ENCODE data around the gene AP1S3.
"Not testable (repeated sequence)": the region's sequence is repeated elsewhere in the genome, so short reads cannot be mapped to it uniquely, and the experiment has no call there.

Gene AP1S3

DNA sequence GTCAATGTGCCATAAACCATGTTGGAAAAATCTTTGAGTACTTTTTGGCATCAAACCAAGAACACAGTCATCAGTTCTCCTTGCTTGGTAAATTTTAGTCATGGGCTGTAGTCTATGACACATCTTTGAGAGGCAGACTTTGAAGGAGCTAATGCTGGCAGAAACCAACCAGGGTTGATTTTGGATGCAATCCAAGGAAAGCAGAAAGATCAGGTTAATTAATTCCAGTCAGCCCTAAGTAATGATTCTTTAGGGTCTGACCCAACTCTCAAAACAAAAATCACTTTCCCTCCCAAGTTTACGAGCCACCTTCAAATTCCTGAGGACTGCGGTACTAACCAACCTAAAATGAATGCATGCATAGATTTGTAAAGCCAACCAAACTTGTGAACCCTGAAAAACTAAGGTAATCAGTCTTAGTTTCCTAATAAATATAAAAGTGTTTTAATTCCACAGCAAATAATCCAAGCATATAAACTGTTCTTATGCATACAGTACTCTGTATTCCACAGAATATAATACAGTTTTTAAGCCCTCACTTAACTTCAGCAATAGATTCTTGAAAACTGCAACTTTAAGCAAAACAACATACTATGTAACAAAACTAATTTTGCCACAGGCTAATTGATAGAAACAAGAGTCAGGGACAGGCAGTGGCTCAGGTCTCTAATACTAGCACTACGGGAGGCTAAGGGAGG, 22.0 kb downstream of the AP1S3 start:
- FAIRE-seq (no peak), DNase-seq (ENCODE audit: insufficient read length, low spot score) (no peak)
- TF ChIP-seq SPI1 (IDR thresholded peaks at IDR 0.05; ENCODE audit: low read depth, low read length) (no peak), TAF1 (IDR thresholded peaks at IDR 0.05; ENCODE audit: low read depth, low read length) (no peak), POLR2A (IDR thresholded peaks at IDR 0.05; ENCODE audit: low read depth, low read length) (no peak), POU2F2 (IDR thresholded peaks at IDR 0.05; ENCODE audit: low read depth, low read length) (no peak), POLR2AphosphoS5 (IDR thresholded peaks at IDR 0.05; ENCODE audit: low read depth, low read length) (no peak), PAX5 (IDR thresholded peaks at IDR 0.05; ENCODE audit: insufficient read depth, low read length, severe bottlenecking) (no peak)

DNA sequence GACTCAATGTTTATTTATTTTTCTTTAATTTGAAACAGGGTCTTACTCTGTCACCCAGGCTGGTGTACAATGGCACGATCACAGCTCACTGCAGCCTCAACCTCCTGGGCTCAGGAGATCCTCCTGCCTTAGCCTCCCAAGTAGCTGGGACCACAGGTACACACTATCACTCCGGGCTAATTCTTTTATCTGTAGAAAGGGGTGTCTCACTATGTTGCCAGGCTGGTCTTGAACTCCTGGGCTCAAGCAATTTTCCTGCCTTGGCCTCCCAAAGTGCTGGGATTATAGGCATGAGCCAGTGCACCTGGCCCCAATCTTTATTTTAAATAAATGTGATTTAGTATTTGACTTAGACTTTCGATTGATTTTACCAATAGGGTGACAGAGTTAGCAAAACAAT, 22.6 kb downstream of the AP1S3 start:
- FAIRE-seq: not testable (repeated sequence)

DNA sequence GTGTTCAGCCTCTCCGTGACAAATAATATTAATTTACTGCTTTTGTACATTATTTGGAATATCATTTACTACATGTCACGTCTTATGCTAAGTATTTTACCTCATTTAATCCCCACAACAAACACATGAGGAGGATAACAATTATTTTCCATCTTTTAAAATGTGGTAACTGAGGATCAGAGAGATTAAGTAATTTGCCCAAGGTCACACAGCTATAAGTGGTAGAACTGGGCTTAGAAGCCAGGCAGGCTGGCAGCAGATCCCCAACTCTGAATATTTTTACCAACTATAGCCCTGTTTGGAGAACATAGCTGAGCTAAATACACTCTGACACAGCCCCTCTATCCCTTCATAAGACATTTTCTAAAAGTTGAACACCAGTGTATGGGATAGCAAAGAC, 24.1 kb downstream of the AP1S3 start:
- FAIRE-seq (no peak), DNase-seq (ENCODE audit: insufficient read length, low spot score) (no peak)
- TF ChIP-seq POLR2AphosphoS5 (IDR thresholded peaks at IDR 0.05; ENCODE audit: low read depth, low read length): no peak
- no peak for TF ChIP-seq TAF1 (IDR thresholded peaks at IDR 0.05; ENCODE audit: low read depth, low read length)
- TF ChIP-seq POLR2A (IDR thresholded peaks at IDR 0.05; ENCODE audit: low read depth, low read length): no peak
- TF ChIP-seq SPI1 (IDR thresholded peaks at IDR 0.05; ENCODE audit: low read depth, low read length): no peak
- no peak for TF ChIP-seq PAX5 (IDR thresholded peaks at IDR 0.05; ENCODE audit: insufficient read depth, low read length, severe bottlenecking)
- no peak for TF ChIP-seq POU2F2 (IDR thresholded peaks at IDR 0.05; ENCODE audit: low read depth, low read length)

More for the DNA sequence above, 22.6 kb downstream of the AP1S3 start:
- not testable (repeated sequence) for DNase-seq (ENCODE audit: insufficient read length, low spot score)

DNA sequence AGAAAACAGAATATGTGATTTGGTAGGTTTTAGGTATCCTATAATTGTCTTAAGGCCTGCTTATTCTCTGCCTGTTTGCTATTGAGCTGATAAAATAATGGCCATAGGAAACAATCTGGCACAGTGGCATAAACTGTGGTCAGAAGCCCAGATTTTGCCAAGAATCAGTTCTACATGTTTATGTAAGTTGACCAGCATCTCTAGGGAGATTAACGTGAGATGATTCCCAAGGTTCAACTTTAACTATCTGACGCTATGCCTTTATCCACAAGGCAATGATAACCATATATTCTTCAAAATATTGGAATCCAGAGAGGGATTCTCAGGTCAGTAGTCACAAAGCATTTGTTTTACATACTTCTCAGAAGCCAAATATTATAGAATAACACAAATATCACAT, 25.6 kb downstream of the AP1S3 start:
- TF ChIP-seq SPI1 (IDR thresholded peaks at IDR 0.05; ENCODE audit: low read depth, low read length): no peak
- DNase-seq (ENCODE audit: insufficient read length, low spot score): no peak

DNA sequence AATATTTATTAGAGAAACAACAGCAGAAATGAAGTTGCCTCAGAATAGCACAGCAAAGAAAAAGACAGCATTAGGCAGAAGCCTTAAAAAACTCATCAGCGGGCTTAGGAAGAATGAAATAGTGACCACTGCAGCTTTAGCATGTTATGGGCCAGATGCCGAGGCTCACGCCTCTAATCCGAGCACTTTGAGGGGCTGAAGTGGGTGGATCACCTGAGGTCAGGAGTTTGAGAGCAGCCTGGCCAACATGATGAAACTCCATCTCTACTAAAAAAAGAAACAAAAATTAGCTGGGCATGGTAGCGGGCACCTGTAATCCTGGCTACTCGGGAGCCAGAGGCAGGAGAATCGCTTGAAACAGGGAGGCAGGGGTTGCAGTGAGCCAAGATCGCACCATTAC, 32.4 kb downstream of the AP1S3 start:
- DNase-seq (ENCODE audit: insufficient read length, low spot score): no peak
- no peak for TF ChIP-seq POLR2AphosphoS5 (IDR thresholded peaks at IDR 0.05; ENCODE audit: low read depth, low read length)
- no peak for TF ChIP-seq SPI1 (IDR thresholded peaks at IDR 0.05; ENCODE audit: low read depth, low read length)
- TF ChIP-seq POU2F2 (IDR thresholded peaks at IDR 0.05; ENCODE audit: low read depth, low read length): no peak
- no peak for TF ChIP-seq POLR2A (IDR thresholded peaks at IDR 0.05; ENCODE audit: low read depth, low read length)
- no peak for TF ChIP-seq TAF1 (IDR thresholded peaks at IDR 0.05; ENCODE audit: low read depth, low read length)
- TF ChIP-seq PAX5 (IDR thresholded peaks at IDR 0.05; ENCODE audit: insufficient read depth, low read length, severe bottlenecking): no peak
- FAIRE-seq: peak; percentile 73

More for the DNA sequence above, 25.6 kb downstream of the AP1S3 start:
- no peak for FAIRE-seq

DNA sequence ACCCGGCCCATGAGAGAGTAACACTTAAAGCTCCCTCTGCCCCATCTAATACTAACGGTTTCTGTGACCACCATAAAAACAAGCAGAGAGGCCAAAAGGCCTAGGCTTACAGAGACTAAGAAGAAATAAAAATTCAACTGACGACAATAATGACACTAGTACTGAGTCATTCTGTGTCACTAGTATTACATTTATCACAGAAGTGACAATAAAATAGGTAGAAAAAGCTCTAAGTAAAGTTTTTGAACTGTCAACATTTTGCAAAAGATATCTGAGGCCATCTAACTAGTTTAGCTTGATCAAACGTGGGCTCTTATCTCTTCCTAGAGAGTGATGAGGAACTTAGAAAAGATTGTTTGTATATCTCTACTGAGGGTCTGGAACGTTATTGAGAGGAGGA, 35.6 kb downstream of the AP1S3 start:
- DNase-seq (ENCODE audit: insufficient read length, low spot score): no peak
- TF ChIP-seq TAF1 (IDR thresholded peaks at IDR 0.05; ENCODE audit: low read depth, low read length) (no peak), POLR2AphosphoS5 (IDR thresholded peaks at IDR 0.05; ENCODE audit: low read depth, low read length) (no peak), SPI1 (IDR thresholded peaks at IDR 0.05; ENCODE audit: low read depth, low read length) (no peak), POLR2A (IDR thresholded peaks at IDR 0.05; ENCODE audit: low read depth, low read length) (no peak), POU2F2 (IDR thresholded peaks at IDR 0.05; ENCODE audit: low read depth, low read length) (no peak), PAX5 (IDR thresholded peaks at IDR 0.05; ENCODE audit: insufficient read depth, low read length, severe bottlenecking) (no peak)
- FAIRE-seq: no peak

DNA sequence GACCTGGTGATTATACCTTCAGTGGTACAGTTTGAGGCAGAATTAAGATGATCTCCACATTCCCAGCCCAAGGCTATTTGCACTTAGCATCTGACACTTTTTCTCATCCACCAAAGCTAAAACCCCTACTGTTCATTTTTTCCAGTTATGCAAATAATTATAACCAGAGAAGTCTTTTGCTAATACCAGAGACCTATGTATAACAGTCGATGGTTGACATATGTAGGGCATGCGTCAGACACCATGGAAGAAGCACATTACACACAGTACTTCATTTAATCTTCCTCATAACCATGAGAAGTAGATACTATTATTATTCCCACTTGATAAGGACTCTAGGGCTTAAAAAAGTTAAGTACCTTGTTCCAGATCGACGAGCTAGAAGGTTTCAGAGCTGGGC, 36.5 kb downstream of the AP1S3 start:
- DNase-seq (ENCODE audit: insufficient read length, low spot score) (no peak), FAIRE-seq (no peak)
- TF ChIP-seq TAF1 (IDR thresholded peaks at IDR 0.05; ENCODE audit: low read depth, low read length) (no peak), PAX5 (IDR thresholded peaks at IDR 0.05; ENCODE audit: insufficient read depth, low read length, severe bottlenecking) (no peak), POU2F2 (IDR thresholded peaks at IDR 0.05; ENCODE audit: low read depth, low read length) (no peak)

DNA sequence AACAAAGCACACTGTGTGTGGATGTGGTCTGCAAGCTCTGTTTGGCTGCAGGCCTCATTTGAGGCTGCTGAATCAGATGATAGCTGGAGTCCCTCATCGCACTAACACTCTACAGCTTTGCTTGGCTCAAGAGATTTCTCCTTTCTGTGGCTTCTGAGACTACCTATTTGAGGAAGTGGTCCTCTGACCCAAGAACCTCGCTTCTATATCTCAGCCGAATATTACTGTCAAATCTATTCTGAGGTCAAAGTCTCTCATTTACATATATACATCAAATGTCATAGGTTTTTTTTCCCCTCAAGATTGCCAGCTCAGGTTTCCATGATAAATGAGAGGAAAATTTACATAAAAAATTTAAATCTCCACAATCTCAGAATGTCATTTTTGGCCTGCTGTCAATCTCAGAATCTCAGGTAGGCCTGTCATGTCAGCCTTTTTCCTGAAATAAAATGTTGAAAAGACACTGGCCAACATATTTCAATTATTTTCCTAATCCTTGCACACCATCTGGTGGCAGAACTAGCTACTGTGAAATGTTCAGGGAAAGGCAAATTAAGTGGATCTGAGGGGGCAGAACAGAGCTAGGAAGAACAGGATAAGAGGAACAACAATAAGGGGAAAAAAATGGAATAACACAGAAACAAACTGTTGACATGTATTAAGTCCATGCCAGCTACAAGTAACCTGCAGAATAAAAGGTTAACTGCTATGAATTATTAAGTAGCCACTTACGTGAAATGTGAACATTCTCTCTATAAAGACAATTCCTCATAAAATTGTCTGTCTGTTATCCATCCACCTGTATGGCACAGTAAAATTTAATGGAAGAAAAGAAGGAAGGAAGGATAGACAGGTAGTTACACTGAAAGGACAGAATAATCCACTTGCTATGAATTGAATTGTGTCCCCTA, 39.3 kb downstream of the AP1S3 start:
- FAIRE-seq (peak; percentile 60), DNase-seq (ENCODE audit: insufficient read length, low spot score) (peak; percentile 38)
- peak; percentile 98 for TF ChIP-seq SPI1 (IDR thresholded peaks at IDR 0.05; ENCODE audit: low read depth, low read length)
- no peak for TF ChIP-seq TAF1 (IDR thresholded peaks at IDR 0.05; ENCODE audit: low read depth, low read length)
- TF ChIP-seq POU2F2 (IDR thresholded peaks at IDR 0.05; ENCODE audit: low read depth, low read length): peak; percentile 37; the same call in 1 of the 2 replicates

DNA sequence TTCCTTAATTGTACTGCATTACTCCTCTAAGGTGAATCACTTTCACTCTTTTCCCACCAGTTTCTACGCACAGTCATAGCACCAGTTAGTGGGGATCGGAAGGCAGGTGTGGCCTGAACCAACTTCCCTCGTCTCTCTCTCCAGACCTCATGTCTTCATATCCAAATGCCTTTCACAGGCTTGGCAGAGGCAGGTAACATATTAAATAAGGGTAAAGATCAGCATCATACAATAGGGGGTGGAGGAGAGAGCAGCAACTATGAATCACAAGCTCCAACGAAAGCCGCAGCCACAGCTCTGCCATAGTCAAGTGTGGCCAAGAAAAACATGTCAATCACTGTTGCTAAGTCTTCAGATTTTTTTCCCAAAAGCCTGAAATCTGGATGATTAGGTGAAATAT, 40.3 kb downstream of the AP1S3 start:
- no peak for TF ChIP-seq TAF1 (IDR thresholded peaks at IDR 0.05; ENCODE audit: low read depth, low read length)
- no peak for TF ChIP-seq PAX5 (IDR thresholded peaks at IDR 0.05; ENCODE audit: insufficient read depth, low read length, severe bottlenecking)
- no peak for TF ChIP-seq POU2F2 (IDR thresholded peaks at IDR 0.05; ENCODE audit: low read depth, low read length)
- TF ChIP-seq POLR2A (IDR thresholded peaks at IDR 0.05; ENCODE audit: low read depth, low read length): no peak
- TF ChIP-seq POLR2AphosphoS5 (IDR thresholded peaks at IDR 0.05; ENCODE audit: low read depth, low read length): no peak
- no peak for TF ChIP-seq SPI1 (IDR thresholded peaks at IDR 0.05; ENCODE audit: low read depth, low read length)
- DNase-seq (ENCODE audit: insufficient read length, low spot score) (no peak), FAIRE-seq (peak; percentile 54)

DNA sequence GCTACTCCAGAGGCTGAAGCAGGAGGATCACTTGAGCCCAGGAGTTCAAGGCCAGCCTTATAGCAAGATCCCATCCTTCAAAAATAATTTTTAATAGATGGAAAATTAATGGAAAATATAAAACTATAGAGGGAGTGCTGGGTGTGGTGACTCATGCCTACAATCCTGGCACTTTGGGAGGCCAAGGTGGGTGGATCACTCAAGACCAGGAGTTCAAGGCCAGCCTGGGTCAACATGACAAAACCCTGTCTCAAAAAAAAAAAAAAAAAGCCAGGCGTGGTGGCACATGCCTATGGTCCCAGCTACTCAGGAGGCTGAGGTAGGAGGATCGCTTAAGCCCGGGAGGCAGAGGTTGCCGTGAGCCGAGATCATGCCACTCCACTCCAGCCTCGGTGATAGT, 48.0 kb downstream of the AP1S3 start:
- TF ChIP-seq SPI1 (IDR thresholded peaks at IDR 0.05; ENCODE audit: low read depth, low read length) (no peak), POU2F2 (IDR thresholded peaks at IDR 0.05; ENCODE audit: low read depth, low read length) (no peak), POLR2A (IDR thresholded peaks at IDR 0.05; ENCODE audit: low read depth, low read length) (no peak), PAX5 (IDR thresholded peaks at IDR 0.05; ENCODE audit: insufficient read depth, low read length, severe bottlenecking) (no peak), TAF1 (IDR thresholded peaks at IDR 0.05; ENCODE audit: low read depth, low read length) (no peak), POLR2AphosphoS5 (IDR thresholded peaks at IDR 0.05; ENCODE audit: low read depth, low read length) (no peak)
- DNase-seq (ENCODE audit: insufficient read length, low spot score) (no peak), FAIRE-seq (no peak)

Data from GM12891 (cell line).